GM18867 (cell line): ENCODE data around the gene RAB36.

Experiments used
- ATAC-seq: cut with Tn5 transposase; IDR thresholded peaks from one replicate; pipeline ENCODE4 v1.9.1; 2021; ENCODE audit warnings: mild to moderate bottlenecking, moderate library complexity; ENCODE audit not compliant: unreplicated experiment

Gene RAB36

GRCh38 chr22:23108249-23109078 is 36.8 kb upstream of the RAB36 start:
- no peak for ATAC-seq

GRCh38 chr22:23109079-23109347 is 36.3 kb upstream of the RAB36 start:
- ATAC-seq: no peak

- no peak for ATAC-seq
These were observed 35.8 kb upstream of the RAB36 start for GRCh38 chr22:23109441-23109978.

GRCh38 chr22:23110190-23110921 is 34.9 kb upstream of the RAB36 start:
- ATAC-seq: no peak

GRCh38 chr22:23110922-23111527 is 34.3 kb upstream of the RAB36 start:
- no peak for ATAC-seq

GRCh38 chr22:23112472-23113012 is 32.7 kb upstream of the RAB36 start:
- no peak for ATAC-seq

GRCh38 chr22:23113067-23113846 is 32.0 kb upstream of the RAB36 start:
- no peak for ATAC-seq

- ATAC-seq: no peak
These were observed 31.2 kb upstream of the RAB36 start for GRCh38 chr22:23113847-23114720.

- no peak for ATAC-seq
These were observed 30.6 kb upstream of the RAB36 start for GRCh38 chr22:23114721-23115020.

- ATAC-seq: no peak
These were observed 29.9 kb upstream of the RAB36 start for GRCh38 chr22:23115369-23115768.

- ATAC-seq: no peak
These were observed 29.3 kb upstream of the RAB36 start for GRCh38 chr22:23115825-23116494.

- ATAC-seq: no peak
These were observed 28.6 kb upstream of the RAB36 start for GRCh38 chr22:23116506-23117263.

- no peak for ATAC-seq
These were observed 28.0 kb upstream of the RAB36 start for GRCh38 chr22:23117275-23117674.

- ATAC-seq: no peak
These were observed 27.2 kb upstream of the RAB36 start for GRCh38 chr22:23117891-23118646.

- no peak for ATAC-seq
These were observed 26.4 kb upstream of the RAB36 start for GRCh38 chr22:23118647-23119493.

GRCh38 chr22:23119494-23120414 is 25.5 kb upstream of the RAB36 start:
- ATAC-seq: no peak
